Stimulated activated CD8-positive, alpha-beta memory T cell treated with anti-CD3 and anti-CD28 coated beads, Interleukin-15, amount 100 ng/mL, for 48 hours (primary cell): ENCODE results near the gene NTNG1.

ENCODE experiments used
- DNase-seq, 2 donors: peaks; one replicate each; pipeline ENCODE4 v3.0.0-alpha.2; 2020; ENCODE audit warnings: low read depth in 2 of 2

Gene NTNG1

GRCh38 chr1:107404756-107405155 is 263.9 kb downstream of the NTNG1 start:
- no peak for DNase-seq

GRCh38 chr1:107405236-107405635 is 264.4 kb downstream of the NTNG1 start:
- no peak for DNase-seq

GRCh38 chr1:107407011-107407410 is 266.2 kb downstream of the NTNG1 start:
- no peak for DNase-seq

GRCh38 chr1:107413546-107413945 is 272.7 kb downstream of the NTNG1 start:
- no peak for DNase-seq

- no peak for DNase-seq
These were observed 273.1 kb downstream of the NTNG1 start for GRCh38 chr1:107413951-107414350.

GRCh38 chr1:107414550-107414949 is 273.7 kb downstream of the NTNG1 start:
- no peak for DNase-seq

- DNase-seq = no peak
These were observed 274.4 kb downstream of the NTNG1 start for GRCh38 chr1:107415241-107415640.

GRCh38 chr1:107419003-107419402 is 278.2 kb downstream of the NTNG1 start:
- no peak for DNase-seq

GRCh38 chr1:107422901-107423300 is 282.1 kb downstream of the NTNG1 start:
- no peak for DNase-seq

- DNase-seq = no peak
These were observed 289.8 kb downstream of the NTNG1 start for GRCh38 chr1:107430540-107431228.

- no peak for DNase-seq
These were observed 291.3 kb downstream of the NTNG1 start for GRCh38 chr1:107432108-107432507.

GRCh38 chr1:107433068-107433467 is 292.2 kb downstream of the NTNG1 start:
- no peak for DNase-seq

- DNase-seq = no peak
These were observed 293.0 kb downstream of the NTNG1 start for GRCh38 chr1:107433635-107434360.

- no peak for DNase-seq
These were observed 293.5 kb downstream of the NTNG1 start for GRCh38 chr1:107434361-107434693.

GRCh38 chr1:107436552-107437241 is 295.9 kb downstream of the NTNG1 start:
- DNase-seq = no peak

GRCh38 chr1:107439567-107439966 is 298.7 kb downstream of the NTNG1 start:
- DNase-seq = no peak

GRCh38 chr1:107442551-107442950 is 301.7 kb downstream of the NTNG1 start:
- peak in 1 of 2 donors; percentile 1 for DNase-seq

- DNase-seq = no peak
These were observed 302.2 kb downstream of the NTNG1 start for GRCh38 chr1:107443027-107443426.

GRCh38 chr1:107443860-107444259 is 303.0 kb downstream of the NTNG1 start:
- no peak for DNase-seq

GRCh38 chr1:107444302-107444701 is 303.5 kb downstream of the NTNG1 start:
- DNase-seq = no peak

- DNase-seq = no peak
These were observed 308.5 kb downstream of the NTNG1 start for GRCh38 chr1:107449326-107449725.

GRCh38 chr1:107450899-107451664 is 310.2 kb downstream of the NTNG1 start:
- DNase-seq = no peak
